Sigmoid colon (tissue), 7 donors: ENCODE measurements around the gene PGAP3. TPM values are rescaled to one million over a fixed set of nuclear protein-coding genes. Genes with fewer than 3 reads are reported as not detected.

Experiments
- DNase-seq: peaks from one replicate; pipeline ENCODE4 v3.0.0-alpha.2; 2019
- H3K27ac ChIP-seq, 4 donors: fragments of 200-600 bp; sonication (generic); one replicate each; pipeline ENCODE4 v1.5.1; 2016 to 2019; ENCODE audit warnings: mild to moderate bottlenecking in 1 of 4
- H3K27me3 ChIP-seq, 3 donors: fragments of 200-600 bp; sonication (generic); one replicate each; pipeline ENCODE4 v1.5.1; 2019; ENCODE audit warnings: mild to moderate bottlenecking in 1 of 3
- H3K36me3 ChIP-seq, 4 donors: fragments of 200-600 bp; sonication (generic); one replicate each; pipeline ENCODE4 v1.5.1; 2016 to 2019
- H3K4me1 ChIP-seq, 4 donors: fragments of 200-600 bp; sonication (generic); one replicate each; pipeline ENCODE4 v1.5.1; 2017 to 2019
- H3K4me3 ChIP-seq, 4 donors: fragments of 200-600 bp; sonication (generic); one replicate each; pipeline ENCODE4 v1.5.1; 2017 to 2019; ENCODE audit warnings: mild to moderate bottlenecking in 2 of 4, moderate library complexity in 1 of 4
- H3K9me3 ChIP-seq, 4 donors: fragments of 200-600 bp in 3 of 4; sonication (generic) in 3 of 4; one replicate each; pipeline versions ENCODE4 v1.5.1 to v1.6.1; 2013 to 2019
- CTCF ChIP-seq, 4 experiments: fragments of 450-650 bp in 3 of 4; fragments of 200-600 bp in 1 of 4; IDR thresholded peaks; one replicate each; pipeline ENCODE4 v1.5.1; 2016 to 2019; ENCODE audit warnings: antibody characterized with exemption in 4 of 4, mild to moderate bottlenecking in 3 of 4, moderate library complexity in 2 of 4
- EP300 ChIP-seq, 4 donors: sonication (generic); formaldehyde crosslinking; IDR thresholded peaks; one replicate each; pipeline ENCODE4 v1.6.1; 2017; ENCODE audit warnings: antibody characterized with exemption in 4 of 4
- POLR2A ChIP-seq, 2 donors: fragments of 450-650 bp; IDR thresholded peaks; one replicate each; pipeline ENCODE4 v1.6.1; 2016; ENCODE audit warnings: antibody characterized with exemption in 2 of 2, mild to moderate bottlenecking in 2 of 2, moderate library complexity in 2 of 2
- POLR2AphosphoS5 ChIP-seq, 4 donors: sonication (generic); formaldehyde crosslinking; IDR thresholded peaks; one replicate each; pipeline ENCODE4 v1.6.1; 2017; ENCODE audit warnings: antibody characterized with exemption in 4 of 4
- WGBS, 2 donors: extraction: QIAGEN DNeasy Blood & Tissue Kit; methylation state at CpG; one replicate each; pipeline ENCODE4 v1.1.7; 2013; 5-methylcytosine and 5-hydroxymethylcytosine counted together
- intact Hi-C: fragments of 100-400 bp; cut with DNase I; formaldehyde crosslinking; loops from one replicate; pipeline ENCODE4 v1.15.1; 2023
- polyA plus RNA-seq, 3 donors: library from polyadenylated mRNA; stranded (reverse); fragments of 200-250 nt; gene quantifications; one replicate each; pipeline ENCODE4 v1.2.3, GENCODE V29; 2013
- total RNA-seq, 4 donors: library from RNA; depleted of rRNA; stranded (reverse); fragments of >200 nt; gene quantifications; one replicate each; pipeline ENCODE4 v1.1.0, GENCODE V29; 2016
- donor health status: healthy with polysubstance abuse.
- donor health status: Bipolar disorder and iron deficiency.
- donor health status: healthy.

PGAP3 gene
- total and polyA plus RNA-seq, 7 donors: 6.9 to 29.6 (median 8.3) TPM

- Histone ChIP-seq H3K9me3 (no peaks in the 10 kb centered on the region), H3K27me3 (no peaks in the 10 kb centered on the region), H3K4me3 (no peak overlapping the region), H3K4me1 (peaks cover 0 to 52% (median 36%) of the 10 kb centered on the region in 4 donors), H3K36me3 (no peaks in the 10 kb centered on the region), H3K27ac (no peak overlapping the region)
- WGBS, 2 donors: 82 to 86% methylated on average over 9 of the region's 9 CpGs
- no peak for DNase-seq
- TF ChIP-seq POLR2A (IDR thresholded peaks at IDR 0.05) (no peak), CTCF (IDR thresholded peaks at IDR 0.05) (no peak), EP300 (IDR thresholded peaks at IDR 0.05) (no peak), POLR2AphosphoS5 (IDR thresholded peaks at IDR 0.05) (no peak)
- intact Hi-C loops: no loop called here
These were observed 45.4 kb downstream of the PGAP3 start for GRCh38 chr17:39642291-39643074.

DNA sequence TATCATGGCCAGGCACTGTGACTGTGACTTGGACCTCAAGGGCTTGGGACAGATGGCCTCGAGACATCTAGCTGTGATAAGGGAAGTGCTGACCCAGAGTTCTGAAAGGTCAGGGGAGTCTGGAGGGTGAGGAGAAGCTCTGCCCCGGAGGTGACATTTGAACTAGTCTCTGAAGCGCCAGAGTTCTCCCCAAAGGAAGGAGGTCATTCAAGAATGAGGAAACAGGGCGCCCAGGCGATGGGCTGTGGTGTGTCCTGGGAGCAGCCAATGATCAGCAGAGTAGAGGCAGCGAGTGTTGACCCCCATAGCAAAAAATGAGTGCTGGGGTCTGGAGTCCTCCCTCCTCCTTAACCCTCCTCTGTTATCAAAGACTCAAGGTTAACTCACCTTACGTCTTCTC is 46.0 kb downstream of the PGAP3 start:
- Histone ChIP-seq H3K9me3 (no peaks in the 10 kb centered on the region), H3K27me3 (no peaks in the 10 kb centered on the region), H3K4me3 (no peak overlapping the region), H3K4me1 (peaks cover 0 to 54% (median 36%) of the 10 kb centered on the region in 4 donors), H3K27ac (no peak overlapping the region), H3K36me3 (no peaks in the 10 kb centered on the region)
- TF ChIP-seq EP300 (IDR thresholded peaks at IDR 0.05) (no peak), CTCF (IDR thresholded peaks at IDR 0.05) (no peak), POLR2AphosphoS5 (IDR thresholded peaks at IDR 0.05) (no peak), POLR2A (IDR thresholded peaks at IDR 0.05) (no peak)
- no peak for DNase-seq
- 80 to 81% methylated on average over 7 of the region's 7 CpGs for WGBS, 2 donors
- intact Hi-C loops: no loop called here

GRCh38 chr17:39641097-39641496 is 46.8 kb downstream of the PGAP3 start:
- no peaks in the 10 kb centered on the region for H3K9me3 ChIP-seq
- no peak for DNase-seq
- peaks cover 0 to 61% (median 42%) of the 10 kb centered on the region in 4 donors for H3K4me1 ChIP-seq
- no peak overlapping the region for H3K4me3 ChIP-seq
- WGBS, 2 donors: 98 to 99% methylated on average over 4 of the region's 4 CpGs
- no peak overlapping the region for H3K27ac ChIP-seq
- H3K27me3 ChIP-seq: no peaks in the 10 kb centered on the region
- no peak for TF ChIP-seq POLR2A (IDR thresholded peaks at IDR 0.05)
- TF ChIP-seq CTCF (IDR thresholded peaks at IDR 0.05): no peak
- TF ChIP-seq EP300 (IDR thresholded peaks at IDR 0.05): no peak
- no peak for TF ChIP-seq POLR2AphosphoS5 (IDR thresholded peaks at IDR 0.05)
- intact Hi-C loops: no loop called here
- no peaks in the 10 kb centered on the region for H3K36me3 ChIP-seq

DNA sequence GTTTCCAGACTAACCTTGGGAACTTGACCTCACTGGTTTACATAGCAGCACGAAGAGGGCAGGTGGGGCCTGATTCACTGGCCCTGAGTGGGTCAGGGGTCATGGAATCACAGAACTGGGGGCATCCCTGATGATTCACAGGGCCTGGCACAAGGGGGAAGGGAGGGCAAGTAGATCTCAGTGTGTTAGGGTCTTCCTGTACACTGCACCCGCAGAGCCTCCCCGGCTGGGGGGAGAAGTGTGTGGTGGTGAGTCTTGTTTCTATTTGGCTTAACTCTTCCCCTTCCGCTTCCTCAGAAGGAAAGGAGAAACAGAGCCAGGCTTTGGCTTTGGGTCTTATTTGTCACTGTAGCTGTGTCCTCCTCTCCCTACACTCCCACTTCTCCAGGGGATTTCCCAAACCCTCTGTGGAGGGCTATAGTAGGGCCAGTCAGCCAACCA is 47.2 kb downstream of the PGAP3 start:
- no peak for TF ChIP-seq POLR2A (IDR thresholded peaks at IDR 0.05)
- TF ChIP-seq POLR2AphosphoS5 (IDR thresholded peaks at IDR 0.05): no peak
- no peak for TF ChIP-seq CTCF (IDR thresholded peaks at IDR 0.05)
- TF ChIP-seq EP300 (IDR thresholded peaks at IDR 0.05): no peak
- Histone ChIP-seq H3K4me3 (no peak overlapping the region), H3K27ac (no peak overlapping the region), H3K4me1 (peaks cover 0 to 66% (median 44%) of the 10 kb centered on the region in 4 donors), H3K36me3 (no peaks in the 10 kb centered on the region), H3K27me3 (no peaks in the 10 kb centered on the region), H3K9me3 (no peaks in the 10 kb centered on the region)
- WGBS, 2 donors: 45 to 51% methylated on average over 4 of the region's 4 CpGs
- intact Hi-C loops: no loop called here
- DNase-seq: no peak
